DOHH2 (cell line): ENCODE data around the gene TBC1D2B.

Experiments
- CTCF ChIP-seq: fragments of 200-600 bp; sonication (generic); IDR thresholded peaks from one replicate; pipeline ENCODE4 v1.5.1; 2014; ENCODE audit warnings: antibody characterized with exemption, mild to moderate bottlenecking, low read depth, low read length; ENCODE audit not compliant: poor library complexity, severe bottlenecking
- EZH2phosphoT487 ChIP-seq: fragments of 200-600 bp; sonication (generic); IDR thresholded peaks from 2 replicates; pipeline ENCODE4 v1.6.1; 2017; ENCODE audit warnings: borderline replicate concordance, mild to moderate bottlenecking, antibody characterized with exemption, low read length, moderate library complexity, mixed read lengths

GRCh38 chr15:78109156-78109555, 31.6 kb upstream of the TBC1D2B start:
- TF ChIP-seq CTCF = no peak
- no peak for TF ChIP-seq EZH2phosphoT487
